NT2/D1 (cell line): ENCODE data around the gene PARVG.

Experiments
- YY1 ChIP-seq: IDR thresholded peaks from 2 replicates; pipeline ENCODE4 v1.6.1; 2011; ENCODE audit not compliant: insufficient read length, insufficient read depth
- ZNF274 ChIP-seq: IDR thresholded peaks from 2 replicates; pipeline ENCODE4 v1.6.1; 2011; ENCODE audit warnings: mild to moderate bottlenecking, low read depth, low read length

DNA sequence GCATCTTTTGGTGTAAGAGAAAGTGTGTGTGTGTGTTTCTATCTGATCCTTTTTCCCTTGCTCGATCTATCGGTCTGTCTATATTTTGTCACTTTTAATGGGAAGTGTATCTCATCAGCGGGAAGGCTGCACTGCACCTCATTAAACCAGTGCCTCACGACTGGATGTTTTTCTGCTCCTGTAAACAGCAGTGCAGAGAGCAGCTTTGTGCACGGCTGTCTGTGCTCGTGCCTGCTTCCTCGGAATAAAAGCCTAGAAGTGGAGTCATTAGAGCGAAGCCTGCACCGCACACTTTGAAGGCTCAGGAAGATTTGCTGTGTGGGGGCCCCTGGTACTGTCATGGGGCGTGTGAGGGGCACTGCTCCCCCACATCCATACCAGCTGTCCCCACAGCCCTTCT, 27.0 kb upstream of the PARVG start:
- TF ChIP-seq YY1 (no peak), ZNF274 (no peak)
